ENCODE measurements around the gene NPHP4.

DNA sequence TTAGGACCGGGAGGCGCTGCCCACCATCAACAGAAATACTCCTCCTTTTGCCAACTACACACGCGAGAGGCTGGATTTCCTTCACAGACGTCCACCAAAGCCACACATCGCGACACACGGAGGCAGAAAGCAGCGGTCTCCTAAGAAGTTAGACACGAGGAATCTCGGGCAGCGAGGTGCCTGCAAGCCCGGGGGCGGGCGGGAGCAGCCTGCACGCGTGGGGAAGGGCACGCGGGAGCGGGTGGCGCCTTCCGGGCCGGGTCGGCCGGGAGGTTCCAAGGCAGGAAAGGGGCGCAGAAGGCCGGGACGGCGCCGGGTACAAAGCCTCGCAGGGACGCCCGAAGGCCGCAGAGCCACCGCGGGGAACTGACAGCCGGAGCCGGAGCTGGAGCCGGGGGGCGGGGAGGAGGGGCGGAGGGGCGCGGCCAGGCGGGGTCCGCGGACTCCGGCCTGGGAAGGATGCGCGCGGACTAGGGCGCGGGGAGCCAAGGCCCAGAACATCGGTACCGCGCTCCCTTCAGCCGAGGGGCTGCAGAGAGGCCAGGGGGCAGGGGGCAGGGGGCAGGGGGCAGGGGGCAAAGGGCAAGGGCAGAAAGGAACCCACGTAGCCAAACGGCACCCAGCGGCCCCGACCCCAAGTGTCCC lies 722 bp downstream of the NPHP4 start:
- TF ChIP-seq, protein P1, sequence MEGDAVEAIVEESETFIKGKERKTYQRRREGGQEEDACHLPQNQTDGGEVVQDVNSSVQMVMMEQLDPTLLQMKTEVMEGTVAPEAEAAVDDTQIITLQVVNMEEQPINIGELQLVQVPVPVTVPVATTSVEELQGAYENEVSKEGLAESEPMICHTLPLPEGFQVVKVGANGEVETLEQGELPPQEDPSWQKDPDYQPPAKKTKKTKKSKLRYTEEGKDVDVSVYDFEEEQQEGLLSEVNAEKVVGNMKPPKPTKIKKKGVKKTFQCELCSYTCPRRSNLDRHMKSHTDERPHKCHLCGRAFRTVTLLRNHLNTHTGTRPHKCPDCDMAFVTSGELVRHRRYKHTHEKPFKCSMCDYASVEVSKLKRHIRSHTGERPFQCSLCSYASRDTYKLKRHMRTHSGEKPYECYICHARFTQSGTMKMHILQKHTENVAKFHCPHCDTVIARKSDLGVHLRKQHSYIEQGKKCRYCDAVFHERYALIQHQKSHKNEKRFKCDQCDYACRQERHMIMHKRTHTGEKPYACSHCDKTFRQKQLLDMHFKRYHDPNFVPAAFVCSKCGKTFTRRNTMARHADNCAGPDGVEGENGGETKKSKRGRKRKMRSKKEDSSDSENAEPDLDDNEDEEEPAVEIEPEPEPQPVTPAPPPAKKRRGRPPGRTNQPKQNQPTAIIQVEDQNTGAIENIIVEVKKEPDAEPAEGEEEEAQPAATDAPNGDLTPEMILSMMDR (optimal IDR thresholded peaks at IDR 0.05 in 1 of 3, IDR thresholded peaks at IDR 0.05 in 1 of 3, conservative IDR thresholded peaks at IDR 0.05 in 1 of 3; ENCODE audit: extremely low read depth in 1 of 3, insufficient read depth in 2 of 3, low read length in 3 of 3): no peak
- no peak for TF ChIP-seq EZH2 (IDR thresholded peaks at IDR 0.05; ENCODE audit: low read length)
